GM12801 (cell line): ENCODE data around the gene SAMD13.

Experiments
- CTCF ChIP-seq: IDR thresholded peaks from one replicate; pipeline ENCODE4 v1.5.1; 2011; ENCODE audit warnings: control low read depth; ENCODE audit not compliant: insufficient read length; ENCODE audit errors: extremely low read depth

The SAMD13 gene

GRCh38 chr1:84365225-84366221 is 64.0 kb downstream of the SAMD13 start:
- TF ChIP-seq CTCF: no peak

GRCh38 chr1:84366786-84367185 is 65.3 kb downstream of the SAMD13 start:
- TF ChIP-seq CTCF: no peak

GRCh38 chr1:84367219-84367618 is 65.7 kb downstream of the SAMD13 start:
- TF ChIP-seq CTCF: no peak

GRCh38 chr1:84368441-84368840 is 66.9 kb downstream of the SAMD13 start:
- TF ChIP-seq CTCF: no peak

- TF ChIP-seq CTCF: no peak
These were observed 68.8 kb downstream of the SAMD13 start for GRCh38 chr1:84370266-84370665.

GRCh38 chr1:84370831-84371394 is 69.4 kb downstream of the SAMD13 start:
- no peak for TF ChIP-seq CTCF

- no peak for TF ChIP-seq CTCF
These were observed 72.1 kb downstream of the SAMD13 start for GRCh38 chr1:84373436-84374141.
